Peyer's patch (tissue), 4 donors: ENCODE measurements around the gene FEV.

Experiments
- POLR2A ChIP-seq, 2 donors: fragments of 450-650 bp; IDR thresholded peaks; one replicate each; pipeline ENCODE4 v1.5.1; 2017; ENCODE audit warnings: antibody characterized with exemption in 2 of 2, mild to moderate bottlenecking in 2 of 2, moderate library complexity in 2 of 2
- TF ChIP-seq, protein P1 (sequence below), 6 experiments: fragments of 450-650 bp in 4 of 6; fragments of 200-600 bp in 2 of 6; sonication (generic) in 1 of 6; IDR thresholded peaks; one replicate each; pipeline ENCODE4 v1.5.1; 2017 to 2019; ENCODE audit warnings: antibody characterized with exemption in 6 of 6, mild to moderate bottlenecking in 3 of 6, moderate library complexity in 1 of 6

GRCh38 chr2:218990052-218990451 lies 5.1 kb upstream of the FEV start:
- TF ChIP-seq, protein P1, sequence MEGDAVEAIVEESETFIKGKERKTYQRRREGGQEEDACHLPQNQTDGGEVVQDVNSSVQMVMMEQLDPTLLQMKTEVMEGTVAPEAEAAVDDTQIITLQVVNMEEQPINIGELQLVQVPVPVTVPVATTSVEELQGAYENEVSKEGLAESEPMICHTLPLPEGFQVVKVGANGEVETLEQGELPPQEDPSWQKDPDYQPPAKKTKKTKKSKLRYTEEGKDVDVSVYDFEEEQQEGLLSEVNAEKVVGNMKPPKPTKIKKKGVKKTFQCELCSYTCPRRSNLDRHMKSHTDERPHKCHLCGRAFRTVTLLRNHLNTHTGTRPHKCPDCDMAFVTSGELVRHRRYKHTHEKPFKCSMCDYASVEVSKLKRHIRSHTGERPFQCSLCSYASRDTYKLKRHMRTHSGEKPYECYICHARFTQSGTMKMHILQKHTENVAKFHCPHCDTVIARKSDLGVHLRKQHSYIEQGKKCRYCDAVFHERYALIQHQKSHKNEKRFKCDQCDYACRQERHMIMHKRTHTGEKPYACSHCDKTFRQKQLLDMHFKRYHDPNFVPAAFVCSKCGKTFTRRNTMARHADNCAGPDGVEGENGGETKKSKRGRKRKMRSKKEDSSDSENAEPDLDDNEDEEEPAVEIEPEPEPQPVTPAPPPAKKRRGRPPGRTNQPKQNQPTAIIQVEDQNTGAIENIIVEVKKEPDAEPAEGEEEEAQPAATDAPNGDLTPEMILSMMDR (IDR thresholded peaks at IDR 0.05) = no peak
- no peak for TF ChIP-seq POLR2A (IDR thresholded peaks at IDR 0.05)
